ENCODE data around the gene SYNDIG1.
A peak's percentile ranks its signal among the peaks of the same experiment; 100 is the strongest.

SYNDIG1 gene

GRCh38 chr20:24627926-24628325, 158.5 kb downstream of the SYNDIG1 start:
- no peak for DNase-seq (ENCODE audit: low read depth)
- no peak for TF ChIP-seq CTCF (IDR thresholded peaks at IDR 0.05; ENCODE audit: insufficient read depth, low read depth, low read length, missing control alignments)
- H3K4me3 ChIP-seq (ENCODE audit: low read length) = no peak overlapping the region

- H3K4me3 ChIP-seq (ENCODE audit: low read length) = no peak overlapping the region
- DNase-seq (ENCODE audit: low read depth) = no peak
- TF ChIP-seq CTCF (IDR thresholded peaks at IDR 0.05; ENCODE audit: insufficient read depth, low read depth, low read length, missing control alignments) = no peak
Measured at GRCh38 chr20:24628985-24629384, 159.6 kb downstream of the SYNDIG1 start.

GRCh38 chr20:24629668-24630067, 160.2 kb downstream of the SYNDIG1 start:
- no peak for DNase-seq (ENCODE audit: low read depth)

GRCh38 chr20:24630486-24631172, 161.2 kb downstream of the SYNDIG1 start:
- no peak for DNase-seq (ENCODE audit: low read depth)
- no peak overlapping the region for H3K4me3 ChIP-seq (ENCODE audit: low read length)
- TF ChIP-seq CTCF (IDR thresholded peaks at IDR 0.05; ENCODE audit: insufficient read depth, low read depth, low read length, missing control alignments) = no peak

More at GRCh38 chr20:24629668-24630067, 160.2 kb downstream of the SYNDIG1 start:
- no peak overlapping the region for H3K4me3 ChIP-seq (ENCODE audit: low read length)
- TF ChIP-seq CTCF (IDR thresholded peaks at IDR 0.05; ENCODE audit: insufficient read depth, low read depth, low read length, missing control alignments) = no peak

- TF ChIP-seq CTCF (IDR thresholded peaks at IDR 0.05; ENCODE audit: insufficient read depth, low read depth, low read length, missing control alignments) = no peak
- DNase-seq (ENCODE audit: low read depth) = no peak
- H3K4me3 ChIP-seq (ENCODE audit: low read length) = no peak overlapping the region
Measured at GRCh38 chr20:24631173-24631505, 161.7 kb downstream of the SYNDIG1 start.

- no peak for DNase-seq (ENCODE audit: low read depth)
- TF ChIP-seq CTCF (IDR thresholded peaks at IDR 0.05; ENCODE audit: insufficient read depth, low read depth, low read length, missing control alignments) = no peak
- no peak overlapping the region for H3K4me3 ChIP-seq (ENCODE audit: low read length)
Measured at GRCh38 chr20:24632581-24632980, 163.2 kb downstream of the SYNDIG1 start.

- DNase-seq (ENCODE audit: low read depth) = peak; percentile 76
- TF ChIP-seq CTCF (IDR thresholded peaks at IDR 0.05; ENCODE audit: insufficient read depth, low read depth, low read length, missing control alignments) = no peak
- H3K4me3 ChIP-seq (ENCODE audit: low read length) = no peak overlapping the region
Measured at GRCh38 chr20:24633026-24633425, 163.6 kb downstream of the SYNDIG1 start.

Data from epithelial cell of esophagus (primary cell).